DMS53 treated with DMSO at 0.1 percent for 48 hours (cell line): Measurements from ENCODE around the gene DCST2.

Source experiments
- DNase-seq: peaks from one replicate; lab custom pipeline; 2025; ENCODE audit not compliant: unreplicated experiment; lab: John Stamatoyannopoulos, UW

Gene DCST2

DNA sequence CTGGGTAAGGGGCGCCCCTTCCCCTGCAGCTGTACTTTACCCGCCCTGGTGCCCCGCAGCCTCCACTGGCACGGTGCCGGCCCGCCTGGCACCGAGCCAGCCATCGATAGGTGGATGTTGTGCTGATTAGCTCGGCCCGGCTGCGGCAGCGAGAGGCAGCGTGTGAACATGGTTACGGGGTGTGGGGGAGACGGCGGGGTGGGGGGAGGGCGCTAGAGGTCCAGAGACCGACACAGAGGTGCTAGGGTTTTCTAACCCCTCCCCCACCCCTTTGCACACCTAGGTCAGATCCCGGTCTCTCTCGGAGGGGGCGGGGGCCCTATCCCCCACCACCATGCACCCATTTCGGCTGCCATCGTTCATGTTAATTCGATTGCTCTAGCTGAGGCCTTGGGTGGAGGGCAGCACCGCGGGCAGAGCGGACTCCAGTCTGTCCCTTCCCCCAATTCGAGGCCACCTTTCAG lies 36.6 kb upstream of the DCST2 start:
- no peak for DNase-seq

DNA sequence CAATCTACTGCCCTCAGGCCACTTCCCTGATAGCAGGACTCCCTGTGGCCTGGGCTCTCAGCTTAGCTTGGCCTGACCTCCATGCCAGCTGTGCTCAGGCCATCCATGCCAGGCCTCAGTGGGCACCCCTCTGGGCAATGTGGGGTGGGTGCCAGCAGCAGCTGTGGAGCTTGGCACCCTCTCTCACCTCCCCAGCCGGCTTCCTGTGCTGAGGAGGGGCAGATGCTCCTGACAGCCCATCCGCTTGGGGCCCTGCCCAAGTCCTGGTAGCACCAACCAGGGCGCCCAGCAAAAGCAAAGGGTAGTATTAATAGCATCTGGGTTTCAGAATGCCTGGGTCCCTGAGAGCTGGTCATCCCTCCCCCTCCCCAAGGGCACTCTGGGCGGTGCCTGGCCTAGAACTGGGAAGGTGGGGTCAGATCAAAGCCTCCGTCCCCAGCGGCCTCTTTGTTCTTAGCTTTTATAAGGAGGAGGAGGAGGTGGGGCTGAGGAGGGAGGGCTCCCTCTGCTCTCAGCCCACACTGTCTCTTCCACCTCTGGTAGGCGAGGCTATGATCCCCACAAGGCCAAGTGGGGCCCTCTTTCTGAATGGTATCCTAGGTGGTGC lies 36.1 kb upstream of the DCST2 start:
- no peak for DNase-seq

- no peak for DNase-seq
Observed at GRCh38 chr1:155068599-155068998, 35.0 kb upstream of the DCST2 start.

DNA sequence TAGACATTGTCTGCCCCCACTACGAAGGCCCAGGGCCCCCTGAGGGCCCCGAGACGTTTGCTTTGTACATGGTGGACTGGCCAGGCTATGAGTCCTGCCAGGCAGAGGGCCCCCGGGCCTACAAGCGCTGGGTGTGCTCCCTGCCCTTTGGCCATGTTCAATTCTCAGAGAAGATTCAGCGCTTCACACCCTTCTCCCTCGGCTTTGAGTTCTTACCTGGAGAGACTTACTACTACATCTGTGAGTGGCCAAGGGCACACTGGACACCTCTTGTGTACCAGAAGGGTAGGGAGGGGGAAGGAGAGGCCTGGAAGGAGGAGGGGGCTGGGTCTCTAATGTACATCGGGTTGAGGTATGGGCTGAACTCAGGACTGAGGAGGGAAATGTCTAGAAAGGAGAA lies 33.2 kb upstream of the DCST2 start:
- DNase-seq = no peak

- DNase-seq = no peak
Observed at GRCh38 chr1:155064832-155065429, 31.4 kb upstream of the DCST2 start.

DNA sequence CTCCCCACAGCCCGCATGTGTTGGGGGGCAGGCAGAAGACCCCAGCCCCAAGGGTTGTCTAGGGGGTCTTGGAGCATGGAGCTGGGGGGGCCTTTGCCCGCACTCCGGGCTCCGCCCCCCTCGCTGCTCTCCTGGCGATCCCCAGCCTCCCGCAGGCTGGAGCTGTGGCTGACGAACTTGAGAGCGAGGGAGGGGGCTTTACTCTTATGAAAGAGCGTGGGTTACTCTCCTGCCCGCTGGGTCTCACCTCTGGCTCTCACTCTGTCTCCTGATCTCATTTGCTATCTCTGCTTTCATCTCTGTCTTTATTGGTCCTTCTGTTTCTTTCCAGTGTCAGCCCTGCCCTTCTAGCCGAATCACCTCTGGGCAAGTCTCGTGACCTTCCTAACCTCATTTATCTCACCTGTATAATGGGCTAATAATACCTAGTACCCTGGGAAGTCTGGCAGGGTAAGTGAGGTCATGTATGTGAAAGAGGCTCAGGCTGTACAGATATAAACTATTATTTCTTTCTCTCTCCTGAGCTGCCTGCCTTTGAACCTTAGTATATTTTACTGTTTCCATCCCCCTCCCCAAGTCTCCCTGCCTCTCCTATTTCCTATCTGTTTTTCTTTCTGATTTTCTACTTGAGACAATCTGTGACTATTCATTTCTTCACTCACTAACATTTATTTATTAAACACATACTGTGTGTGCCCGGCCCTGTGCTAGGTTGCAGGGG lies 30.7 kb upstream of the DCST2 start:
- peak; percentile 39 for DNase-seq

DNA sequence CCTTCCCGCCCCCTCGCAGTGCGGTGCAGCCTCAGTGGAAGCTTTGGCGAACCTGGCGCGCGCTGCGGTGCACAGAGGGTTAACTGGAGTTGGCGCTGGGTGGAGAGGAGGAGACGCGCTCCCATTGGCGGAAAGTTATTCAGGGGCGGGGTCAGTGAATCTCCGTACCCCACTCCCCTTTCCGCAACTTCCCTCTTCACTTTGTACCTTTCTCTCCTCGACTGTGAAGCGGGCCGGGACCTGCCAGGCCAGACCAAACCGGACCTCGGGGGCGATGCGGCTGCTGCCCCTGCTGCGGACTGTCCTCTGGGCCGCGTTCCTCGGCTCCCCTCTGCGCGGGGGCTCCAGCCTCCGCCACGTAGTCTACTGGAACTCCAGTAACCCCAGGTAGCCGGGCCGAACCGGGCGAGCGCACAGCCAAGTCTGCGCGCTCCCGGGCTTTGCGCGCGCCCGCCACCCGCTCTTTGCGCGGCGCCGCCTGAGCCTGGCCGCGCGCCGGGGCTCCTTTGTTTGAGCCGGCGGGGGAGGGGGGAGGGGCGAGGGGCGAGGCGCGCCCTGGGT lies 30.0 kb upstream of the DCST2 start, which contains the start of gene EFNA4:
TSS of gene EFNA4 (plus strand) at position 191 of the 561 bp plus-strand sequence. CDS start at position 275, 84 bp downstream.
- peak; percentile 75 for DNase-seq

DNA sequence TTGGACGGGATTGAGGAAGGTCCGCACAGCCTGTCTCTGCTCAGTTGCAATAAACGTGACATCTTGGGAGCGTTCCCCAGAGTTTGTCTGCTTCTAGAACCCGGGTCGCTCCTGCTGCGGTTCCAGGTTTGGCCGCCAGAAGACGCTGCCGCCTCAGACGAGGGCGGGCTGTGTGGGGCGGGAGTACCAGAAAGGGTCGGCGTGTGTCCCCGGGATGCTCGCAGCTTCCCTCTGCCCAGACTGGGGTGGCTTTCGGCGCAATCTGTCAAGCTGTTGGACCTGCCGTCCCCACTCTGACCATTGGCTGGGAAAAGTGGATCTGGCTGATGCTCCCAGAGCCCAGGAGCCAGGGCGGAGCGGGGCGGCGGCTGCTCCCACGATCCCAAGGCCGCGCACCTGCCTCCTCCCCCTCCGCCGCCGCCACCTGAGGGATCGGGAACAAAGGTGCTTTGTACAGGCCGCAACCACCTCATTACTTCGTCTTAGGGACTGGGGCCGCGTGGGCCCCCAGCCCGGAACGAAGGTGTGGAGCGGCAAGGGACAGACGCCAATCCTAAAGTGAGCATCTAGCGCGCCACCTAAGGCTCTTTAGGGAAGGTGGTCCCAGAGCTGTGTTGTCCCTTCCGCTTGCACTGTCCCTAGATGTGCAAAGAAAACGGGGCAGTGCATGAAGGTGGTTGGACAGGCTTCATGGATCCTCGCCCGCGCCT lies 29.3 kb upstream of the DCST2 start:
- DNase-seq = peak; percentile 52

DNA sequence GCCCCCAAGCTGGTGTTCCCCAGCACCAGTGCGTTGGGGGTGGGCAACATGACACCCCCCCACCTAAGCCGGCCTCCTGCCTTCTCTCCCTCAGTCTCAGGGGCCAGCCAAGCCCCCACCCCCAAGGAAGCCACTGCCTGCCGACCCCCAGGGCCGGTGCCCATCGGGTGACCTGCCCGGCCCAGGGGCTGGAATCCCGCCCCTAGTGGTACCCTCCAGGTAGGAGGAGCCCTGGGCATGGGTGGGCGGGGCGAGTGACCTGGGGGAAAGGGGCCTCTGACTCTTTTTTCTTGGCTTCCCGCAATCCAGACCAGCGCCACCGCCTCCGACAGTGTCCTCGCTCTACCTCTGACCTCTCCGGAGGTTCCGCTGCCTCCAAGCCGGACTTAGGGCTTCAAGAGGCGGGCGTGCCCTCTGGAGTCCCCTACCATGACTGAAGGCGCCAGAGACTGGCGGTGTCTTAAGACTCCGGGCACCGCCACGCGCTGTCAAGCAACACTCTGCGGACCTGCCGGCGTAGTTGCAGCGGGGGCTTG lies 28.6 kb upstream of the DCST2 start:
- no peak for DNase-seq

DNA sequence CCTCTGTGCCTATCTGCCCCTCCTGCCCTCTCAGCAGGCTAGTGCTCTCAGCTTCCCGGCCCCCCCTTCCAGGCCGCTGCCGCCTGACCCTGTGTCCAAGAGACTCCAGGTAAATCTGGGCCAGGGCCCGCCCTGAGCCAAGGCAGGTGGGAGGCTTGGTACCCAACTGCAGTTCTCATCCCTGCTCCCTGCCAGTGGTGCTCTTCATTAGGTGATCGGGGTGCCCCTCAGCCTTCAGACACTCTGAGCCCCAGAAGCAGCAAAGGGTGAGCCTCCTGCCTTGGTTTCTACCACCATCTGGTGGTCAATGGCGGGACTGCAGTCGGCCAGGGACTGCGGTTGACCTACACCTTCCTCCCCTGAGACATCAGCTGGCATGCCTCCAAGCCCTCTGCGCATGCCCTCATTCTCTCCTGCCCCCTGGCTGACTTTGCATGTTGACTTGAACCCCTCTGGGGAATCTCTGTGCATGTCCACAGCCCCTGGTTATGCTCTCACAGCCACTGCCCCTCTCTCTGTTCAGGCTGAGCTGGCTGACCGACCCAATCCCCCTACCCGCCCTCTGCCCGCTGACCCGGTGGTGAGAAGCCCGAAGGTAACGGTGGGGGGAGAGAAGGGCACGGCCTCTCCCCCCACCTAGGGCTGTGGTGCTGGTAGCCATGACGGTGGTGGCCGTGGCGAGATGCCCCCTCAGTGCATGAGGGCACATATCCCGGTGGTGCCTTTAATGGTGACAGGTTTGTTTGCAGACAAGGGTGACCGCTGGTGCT lies 28.0 kb upstream of the DCST2 start:
- DNase-seq = peak; percentile 77

GRCh38 chr1:155060736-155061135 lies 27.2 kb upstream of the DCST2 start:
- DNase-seq = no peak

DNA sequence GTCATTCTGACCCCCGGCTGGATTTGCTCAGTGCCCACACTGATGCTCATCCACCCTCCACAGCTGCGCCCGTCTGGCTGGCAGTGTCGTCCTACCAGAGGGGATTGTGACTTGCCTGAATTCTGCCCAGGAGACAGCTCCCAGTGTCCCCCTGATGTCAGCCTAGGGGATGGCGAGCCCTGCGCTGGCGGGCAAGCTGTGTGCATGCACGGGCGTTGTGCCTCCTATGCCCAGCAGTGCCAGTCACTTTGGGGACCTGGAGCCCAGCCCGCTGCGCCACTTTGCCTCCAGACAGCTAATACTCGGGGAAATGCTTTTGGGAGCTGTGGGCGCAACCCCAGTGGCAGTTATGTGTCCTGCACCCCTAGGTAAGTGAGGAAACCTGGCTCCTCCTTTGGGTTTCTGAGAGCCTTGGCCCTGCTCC lies 24.2 kb upstream of the DCST2 start:
- no peak for DNase-seq

DNA sequence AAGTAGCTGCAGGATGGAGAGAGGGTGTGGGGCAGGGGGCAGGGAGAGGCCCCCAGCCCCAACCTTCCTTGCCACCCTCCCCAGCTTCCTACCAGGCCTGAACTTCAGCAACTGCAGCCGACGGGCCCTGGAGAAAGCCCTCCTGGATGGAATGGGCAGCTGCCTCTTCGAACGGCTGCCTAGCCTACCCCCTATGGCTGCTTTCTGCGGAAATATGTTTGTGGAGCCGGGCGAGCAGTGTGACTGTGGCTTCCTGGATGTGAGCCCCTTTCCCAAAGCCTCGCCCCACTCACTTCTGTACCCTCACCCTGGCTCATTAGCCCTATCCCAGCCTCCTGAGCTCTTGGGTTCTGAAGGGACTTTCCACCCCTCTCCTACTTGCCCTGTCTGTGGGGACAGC lies 23.5 kb upstream of the DCST2 start:
- no peak for DNase-seq

DNA sequence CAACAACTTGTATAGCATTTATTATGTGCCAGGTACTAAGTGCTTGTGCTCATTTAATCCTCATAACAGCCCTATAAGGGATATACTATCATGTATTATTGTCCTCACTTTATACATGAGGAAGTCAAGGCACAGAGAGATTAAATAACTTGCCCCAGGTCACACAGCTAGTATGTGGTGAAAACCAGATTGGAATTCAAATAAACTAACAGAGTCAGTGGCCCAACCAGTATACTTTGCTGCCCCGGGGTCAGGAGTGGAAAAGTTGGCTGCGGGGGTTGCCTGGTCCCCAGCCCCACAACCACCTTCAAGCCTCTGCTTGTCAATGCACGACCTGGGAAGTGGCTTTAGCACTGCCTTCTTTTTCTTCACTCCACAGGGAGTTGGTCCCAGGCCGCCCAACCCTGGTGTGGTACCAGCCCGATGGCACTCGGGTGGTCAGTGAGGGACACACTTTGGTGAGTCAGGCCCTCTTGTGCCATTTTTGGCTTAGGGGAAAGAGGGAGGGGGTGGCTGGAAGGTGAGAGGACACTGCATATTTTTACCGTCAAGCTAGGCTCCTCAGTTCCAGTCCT lies 20.0 kb upstream of the DCST2 start:
- DNase-seq = no peak

GRCh38 chr1:155052439-155053395 lies 19.1 kb upstream of the DCST2 start:
- no peak for DNase-seq

DNA sequence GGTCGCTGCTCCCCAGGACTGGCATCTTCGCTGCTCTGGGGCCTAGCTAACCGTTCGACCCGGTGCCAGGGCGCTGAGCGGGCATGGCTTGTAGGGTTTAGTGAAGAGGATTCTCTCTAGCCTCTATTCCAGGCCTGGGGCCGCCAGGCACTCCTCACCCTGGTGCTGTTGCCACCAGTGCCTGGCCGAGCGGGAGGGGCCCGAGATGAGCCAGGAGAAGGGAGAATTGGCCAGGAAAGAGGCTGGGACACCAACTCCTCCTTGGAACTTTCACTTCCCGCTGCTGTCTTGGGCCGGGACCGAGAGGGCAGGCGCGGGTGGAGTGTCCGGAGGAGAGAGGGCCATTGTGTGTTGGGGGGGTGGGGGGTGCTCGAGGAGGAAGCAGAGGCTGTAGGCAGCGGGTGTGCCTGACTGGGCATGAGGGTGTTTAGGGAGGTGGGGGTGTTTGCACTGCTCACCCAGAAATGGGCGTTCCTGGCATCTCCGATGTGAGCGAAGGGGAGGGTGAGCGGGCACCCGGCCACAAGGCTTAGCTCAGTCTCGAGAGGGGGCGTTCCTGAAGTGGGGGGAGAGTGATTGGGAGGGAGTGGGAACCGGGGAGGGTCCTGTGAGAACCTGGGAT lies 18.3 kb upstream of the DCST2 start:
- DNase-seq = no peak

DNA sequence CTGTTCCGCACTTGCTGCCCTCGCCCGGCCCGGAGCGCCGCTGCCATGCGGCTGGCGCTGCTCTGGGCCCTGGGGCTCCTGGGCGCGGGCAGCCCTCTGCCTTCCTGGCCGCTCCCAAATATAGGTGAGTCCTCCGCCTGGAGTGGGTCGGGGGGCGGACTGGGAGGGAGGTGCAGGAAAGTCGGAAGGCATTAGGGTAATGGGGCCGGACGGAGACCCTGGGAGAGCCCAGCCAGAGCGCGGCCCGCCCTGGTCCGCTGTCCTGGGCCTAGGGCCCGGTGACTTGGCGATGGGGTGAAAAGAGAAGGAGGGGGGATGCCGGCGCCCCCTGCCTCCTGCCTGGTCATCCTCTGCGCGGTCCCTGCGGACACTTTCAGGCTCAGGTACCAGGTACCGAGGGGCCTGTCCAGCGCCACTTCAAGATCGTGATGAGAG lies 17.8 kb upstream of the DCST2 start:
- DNase-seq = no peak
